T-helper 9 cell (primary cell): Measurements from ENCODE around the gene EFNA2.

Source experiments
- DNase-seq: peaks from one replicate; pipeline ENCODE4 v3.0.0-alpha.2; 2020

EFNA2 gene

DNA sequence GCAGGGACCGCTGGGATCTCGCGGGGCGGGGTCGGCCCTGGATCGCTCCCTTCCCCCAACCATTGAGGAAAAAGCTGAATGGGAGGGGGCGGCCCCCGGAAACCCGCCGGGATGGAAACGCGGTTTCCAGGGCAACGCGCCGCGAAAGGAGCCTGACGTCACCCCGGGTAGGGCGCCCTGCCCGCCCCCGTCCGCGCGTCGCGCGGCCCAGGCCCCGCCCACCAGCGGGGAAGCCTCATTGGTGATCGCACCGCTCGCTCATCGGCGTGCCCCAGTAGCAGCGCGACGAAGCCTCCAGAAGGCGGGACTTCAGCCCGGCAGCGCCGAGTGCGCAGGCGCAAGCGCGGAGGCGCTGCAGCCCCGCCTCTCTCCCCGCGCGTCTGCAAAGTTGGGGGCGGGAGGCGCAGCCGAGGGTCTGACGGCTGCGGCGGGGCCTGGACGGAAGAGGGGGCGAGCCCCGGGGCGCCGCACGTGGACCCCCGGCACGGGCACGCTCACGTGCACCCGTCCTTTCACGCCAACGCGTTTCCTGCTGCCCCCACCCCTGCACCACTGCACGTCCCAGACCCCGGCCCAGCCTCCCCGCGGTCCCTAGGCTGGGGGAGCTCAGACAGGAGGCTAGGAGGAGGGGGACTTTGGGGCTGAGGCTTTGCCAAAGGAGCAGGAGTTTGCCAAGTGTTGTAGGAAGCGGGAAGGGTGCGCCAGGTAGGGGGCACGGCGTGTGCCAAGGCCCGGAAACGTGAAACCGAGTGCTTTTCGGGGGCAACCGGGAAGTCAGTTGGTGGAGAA is 24.7 kb upstream of the EFNA2 start:
- DNase-seq = peak; percentile 94

DNA sequence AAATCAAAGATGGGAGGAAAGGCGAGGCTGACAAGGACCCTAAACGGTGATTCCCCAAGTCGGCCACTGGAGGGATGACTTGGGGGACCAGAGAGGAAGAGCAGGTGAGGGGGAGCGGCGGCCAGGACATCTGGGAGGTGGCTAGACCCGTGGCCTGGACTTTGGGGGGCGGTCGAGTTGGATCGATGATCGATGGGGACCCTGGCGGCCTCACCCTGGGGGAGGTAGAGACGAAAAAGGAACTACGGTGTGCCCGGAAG is 24.2 kb upstream of the EFNA2 start:
- no peak for DNase-seq

DNA sequence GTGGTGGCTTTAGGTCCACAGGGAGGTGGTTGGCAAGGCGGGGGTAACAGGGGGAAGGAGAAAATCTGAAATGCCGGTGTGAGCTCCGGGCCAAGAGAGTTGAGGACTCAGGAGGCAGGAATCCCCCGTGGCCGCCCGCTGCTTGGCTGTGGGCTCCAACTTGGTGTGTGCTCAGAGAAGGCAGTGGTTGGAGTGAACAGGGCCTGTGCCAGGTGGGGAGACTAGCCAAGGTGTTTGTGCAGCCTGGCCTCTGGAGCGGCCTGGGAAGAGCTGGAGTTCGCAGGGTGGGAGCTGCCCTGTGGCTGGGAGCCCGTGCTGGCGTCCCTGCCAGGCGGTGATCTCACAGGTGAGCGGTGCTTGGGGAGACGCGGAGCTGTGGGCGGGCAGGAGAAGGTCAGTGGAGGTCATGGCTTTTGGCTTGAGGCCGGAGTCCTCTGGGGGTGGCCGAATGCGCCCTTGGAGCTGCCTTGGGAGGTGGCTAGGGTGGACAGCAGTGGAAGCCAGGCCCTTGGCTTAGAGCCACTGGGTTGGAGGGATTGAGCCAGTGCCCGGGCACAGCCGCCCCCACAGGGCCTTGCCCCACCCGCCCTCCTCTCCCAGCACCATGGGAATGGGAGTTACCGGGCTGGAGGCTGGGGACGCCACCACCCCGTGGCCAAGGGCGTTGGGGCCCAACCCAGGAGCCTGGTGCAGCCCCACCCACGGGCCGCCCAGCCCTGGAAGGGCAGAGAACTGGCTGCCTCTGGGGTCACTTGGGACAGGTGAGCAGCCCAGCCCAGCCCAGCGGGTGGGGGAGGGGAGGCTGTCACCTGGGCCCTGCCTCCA is 23.7 kb upstream of the EFNA2 start:
- peak; percentile 52 for DNase-seq

DNA sequence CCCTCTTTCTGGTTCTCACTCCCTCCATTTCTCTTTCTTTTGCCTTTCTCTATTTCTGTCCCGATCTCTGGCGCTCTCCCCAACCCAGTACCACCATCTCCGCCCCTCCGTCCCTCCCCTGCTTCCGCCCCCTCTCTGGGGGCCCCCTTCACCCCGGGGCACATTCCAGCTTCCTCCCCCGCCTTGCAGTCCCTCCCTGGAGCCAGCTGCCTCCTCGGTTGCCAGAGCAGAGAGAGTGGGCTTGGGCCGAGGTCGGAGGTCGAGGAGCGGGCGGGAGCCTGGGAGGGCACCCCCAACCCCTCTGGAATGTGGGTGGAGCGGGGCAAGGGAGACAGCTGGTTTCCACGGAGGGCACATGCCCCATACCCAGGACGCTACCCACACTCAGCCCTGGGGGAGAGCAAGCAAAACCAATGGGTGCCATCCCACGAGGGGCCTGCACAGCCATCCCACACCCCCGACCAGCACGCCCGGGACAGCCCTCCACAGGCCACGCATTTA is 23.0 kb upstream of the EFNA2 start:
- no peak for DNase-seq

DNA sequence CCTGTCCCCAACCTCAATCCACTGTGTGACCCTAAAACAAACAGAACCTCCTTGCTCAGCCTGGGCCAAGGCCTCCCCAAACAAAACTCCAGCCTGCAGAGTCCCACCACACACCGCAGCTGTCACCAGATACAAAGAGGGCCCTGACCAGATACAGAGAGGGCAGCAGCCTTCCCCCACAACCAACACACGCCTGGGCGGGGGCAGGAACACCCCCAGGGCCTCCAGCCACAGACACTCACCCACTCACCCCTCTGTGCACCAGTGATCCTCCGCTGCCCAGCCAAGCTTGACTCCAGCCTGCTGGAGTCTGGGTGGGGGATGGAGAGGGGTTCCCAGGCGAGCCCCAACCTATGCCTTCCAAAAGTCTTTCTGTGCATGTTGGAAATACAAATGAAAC is 22.5 kb upstream of the EFNA2 start:
- no peak for DNase-seq

DNA sequence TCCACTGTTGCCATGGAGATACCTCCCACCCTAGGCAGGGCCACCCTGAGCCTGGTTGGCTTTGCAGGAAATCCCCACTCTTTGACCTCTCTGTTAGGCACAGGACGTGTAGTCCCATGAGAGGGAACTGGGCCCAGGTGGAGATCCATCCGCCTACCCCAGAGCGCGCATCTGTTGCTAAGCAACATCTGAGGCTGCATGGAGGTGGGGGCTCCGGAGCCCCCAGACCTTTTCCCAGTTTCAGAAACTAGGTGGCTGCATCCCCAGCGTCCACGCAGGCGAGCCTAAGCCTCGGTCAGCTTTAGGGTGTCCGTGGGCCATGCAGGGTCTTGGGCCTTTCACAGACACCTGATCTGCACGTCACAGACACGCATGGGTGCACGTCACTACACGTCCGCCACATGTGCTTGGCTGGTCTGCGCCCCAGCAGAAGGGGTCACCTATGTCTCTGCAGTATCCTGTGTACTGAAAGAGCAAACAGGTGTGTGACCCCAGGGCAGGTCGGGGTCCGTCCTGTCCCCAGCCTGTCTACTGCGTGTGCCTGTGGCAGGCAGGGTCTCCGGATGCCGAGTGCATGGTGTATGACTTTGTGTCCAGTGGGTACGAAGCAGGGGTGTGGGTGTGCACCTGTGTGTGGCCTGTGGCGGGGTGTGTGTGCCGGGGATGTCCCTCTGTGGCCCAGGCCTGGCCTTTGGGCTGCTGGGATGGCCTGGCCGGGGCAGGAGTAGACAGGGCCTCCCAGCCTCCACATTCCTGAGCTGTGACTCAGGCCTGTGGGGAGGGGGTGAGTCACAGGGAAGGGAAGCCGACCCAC is 20.7 kb upstream of the EFNA2 start:
- no peak for DNase-seq

DNA sequence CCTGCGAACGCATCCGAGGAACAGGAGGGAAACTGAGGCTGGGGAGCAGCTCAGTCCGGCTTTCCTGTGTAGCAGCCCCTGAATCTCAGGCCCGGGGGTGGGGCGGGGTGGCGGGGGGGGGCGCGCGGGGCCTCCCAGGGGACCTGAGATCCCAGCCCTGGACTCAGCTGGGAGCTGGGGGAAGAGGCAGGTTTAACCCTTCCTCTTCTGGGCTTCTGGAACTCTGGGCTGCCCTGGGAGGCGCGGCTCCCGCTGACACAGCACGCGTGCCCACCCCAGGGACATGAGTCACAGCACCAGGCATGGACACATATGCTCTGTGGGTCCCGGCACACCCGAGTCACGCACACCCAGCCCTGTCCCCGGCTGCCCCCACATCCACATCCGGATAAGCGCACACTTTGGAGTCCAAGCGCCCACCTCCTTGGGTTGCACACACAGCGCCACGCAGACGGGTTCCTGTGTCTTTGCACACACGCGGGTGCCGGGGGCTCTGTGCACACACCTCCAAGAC is 20.0 kb upstream of the EFNA2 start:
- DNase-seq = no peak

DNA sequence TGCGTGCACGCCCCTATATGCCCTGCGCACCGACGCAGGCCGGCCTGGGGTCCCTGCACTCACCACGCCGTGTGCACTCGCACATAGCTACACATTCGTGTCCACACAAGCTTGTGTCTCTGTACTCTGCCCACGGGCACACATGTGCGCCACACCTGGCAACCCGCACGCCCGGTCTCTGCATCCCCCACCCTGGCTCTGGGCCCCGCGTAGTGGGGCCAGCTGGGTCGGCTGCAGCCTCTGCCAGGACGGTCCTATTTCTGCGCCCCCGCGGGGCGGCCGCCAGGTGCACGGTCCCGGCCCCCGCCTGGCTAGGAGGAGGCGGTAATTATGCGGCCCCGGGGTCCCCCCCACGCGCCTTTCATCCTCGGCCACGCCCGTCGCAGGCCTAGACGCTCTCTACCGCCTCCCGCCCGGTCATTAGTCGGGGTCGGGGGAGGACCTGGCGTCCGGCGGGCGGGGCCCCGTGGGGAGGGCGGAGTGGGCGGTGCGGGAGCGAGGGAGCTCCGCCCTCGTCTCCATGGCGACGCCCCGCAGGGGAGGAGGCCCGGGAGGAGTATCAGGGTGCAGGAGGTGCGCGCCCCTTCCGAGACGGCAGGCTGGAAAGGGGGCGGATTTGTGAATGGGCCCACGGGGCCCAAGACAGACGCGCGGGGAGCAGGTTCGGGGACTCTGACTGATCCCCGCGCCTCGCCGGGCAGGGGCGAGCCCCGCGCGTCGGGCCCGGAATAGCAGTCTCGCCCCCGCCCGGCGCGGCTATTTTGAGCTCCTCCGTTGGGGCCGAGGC is 19.4 kb upstream of the EFNA2 start:
- peak; percentile 79 for DNase-seq

DNA sequence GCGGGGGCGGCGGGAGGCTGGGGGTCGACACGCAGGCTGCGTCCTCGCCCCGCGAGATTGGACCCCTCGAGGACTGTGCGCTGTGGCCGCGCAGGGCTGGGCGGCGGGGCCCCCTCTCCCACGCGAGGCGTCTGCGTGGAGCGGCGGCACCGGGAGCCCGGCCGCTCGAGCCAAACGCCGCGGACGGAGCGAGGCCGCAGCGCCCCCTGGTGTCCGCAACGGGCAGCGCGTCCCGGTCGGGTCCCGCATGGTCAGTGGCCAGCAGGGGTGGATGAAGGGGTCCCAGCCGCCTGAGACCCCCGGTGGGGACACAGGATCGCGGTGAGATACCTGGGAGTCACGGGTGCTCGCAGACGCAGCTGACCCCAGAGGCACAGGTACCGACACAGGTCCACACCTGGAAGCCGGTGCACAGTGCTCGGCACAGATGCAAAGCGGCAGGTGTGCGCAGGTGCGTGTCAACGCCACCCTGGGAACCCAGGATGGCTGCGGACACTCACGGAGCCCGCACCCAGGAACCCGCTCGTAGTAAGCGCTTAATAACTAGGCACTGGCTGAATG is 18.7 kb upstream of the EFNA2 start:
- DNase-seq = peak; percentile 72

DNA sequence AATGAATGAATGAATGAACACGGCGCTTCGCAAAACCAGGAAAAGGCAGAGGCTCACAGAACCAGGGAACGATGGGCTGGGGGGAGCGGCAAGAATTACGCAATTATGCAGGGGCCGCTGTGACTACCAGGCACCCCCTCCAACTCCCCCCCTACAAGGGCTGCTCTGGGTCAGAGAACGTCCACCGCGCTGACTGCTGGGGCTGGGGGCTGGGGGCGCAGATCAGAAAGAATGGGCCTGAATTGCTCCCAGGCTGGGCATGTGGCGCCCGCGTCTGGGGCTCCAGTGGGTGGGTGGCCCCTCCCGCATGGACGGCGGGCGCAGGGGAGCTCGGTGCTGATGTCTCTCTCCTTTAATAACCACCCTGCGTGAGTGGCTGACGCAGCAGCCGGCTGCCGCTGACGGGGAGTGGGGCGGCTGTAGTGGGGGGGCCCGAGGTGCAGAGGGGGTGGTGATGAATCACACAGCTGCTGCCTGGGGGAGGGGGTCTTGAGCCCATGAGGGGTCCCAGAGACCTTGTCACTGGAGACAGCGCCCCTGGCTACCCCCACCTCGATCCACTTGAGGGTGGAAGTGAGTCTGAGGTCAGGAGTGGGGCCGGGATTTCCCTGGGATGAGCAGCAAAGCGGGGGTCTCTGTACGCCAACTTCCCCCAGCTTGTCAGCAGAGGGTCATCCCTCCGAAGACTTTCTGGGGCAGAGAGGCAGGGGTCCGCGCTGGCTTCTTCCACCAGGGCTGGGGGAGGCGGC is 18.0 kb upstream of the EFNA2 start:
- DNase-seq = no peak

DNA sequence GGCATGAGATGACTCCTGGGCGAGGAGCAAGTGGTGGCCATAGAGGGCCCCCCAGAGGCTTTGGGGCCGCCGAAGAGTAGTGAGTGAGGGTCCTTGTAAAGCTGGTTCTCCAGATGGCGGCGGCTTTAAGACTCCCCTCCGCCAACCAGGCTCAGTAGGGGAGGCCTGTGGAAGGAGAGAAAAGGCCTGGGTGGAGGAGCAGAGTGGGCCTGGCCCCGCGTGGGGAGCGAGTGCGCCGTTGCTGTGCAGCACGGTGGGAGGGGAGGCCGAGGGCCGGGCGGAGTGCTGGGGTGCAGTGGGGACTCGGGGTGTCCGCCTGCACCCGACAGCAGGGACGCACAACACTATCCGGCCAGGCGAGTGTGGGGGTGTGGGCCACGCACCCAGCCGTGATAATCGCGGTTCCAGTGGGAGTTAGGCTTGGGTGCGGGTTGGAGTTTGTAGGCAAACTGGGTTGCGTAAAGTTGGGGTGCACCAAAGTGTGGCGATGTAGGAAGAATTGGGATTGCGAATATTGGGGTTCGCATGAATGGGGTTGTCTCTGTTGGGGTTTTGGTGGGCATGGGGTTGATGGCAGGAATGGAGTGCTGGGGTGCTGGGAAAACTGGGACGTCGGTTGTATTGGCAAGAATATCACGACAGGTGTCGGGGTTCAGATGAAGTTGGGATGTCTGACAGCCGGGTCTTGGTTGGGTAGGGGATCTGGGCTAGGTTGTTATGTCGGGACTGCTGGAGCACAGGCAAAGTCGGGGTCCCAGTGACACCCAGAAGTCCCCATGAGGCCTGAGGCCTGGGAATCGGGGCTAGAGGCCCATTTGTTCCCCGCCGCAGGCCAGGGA is 17.2 kb upstream of the EFNA2 start:
- DNase-seq = no peak

DNA sequence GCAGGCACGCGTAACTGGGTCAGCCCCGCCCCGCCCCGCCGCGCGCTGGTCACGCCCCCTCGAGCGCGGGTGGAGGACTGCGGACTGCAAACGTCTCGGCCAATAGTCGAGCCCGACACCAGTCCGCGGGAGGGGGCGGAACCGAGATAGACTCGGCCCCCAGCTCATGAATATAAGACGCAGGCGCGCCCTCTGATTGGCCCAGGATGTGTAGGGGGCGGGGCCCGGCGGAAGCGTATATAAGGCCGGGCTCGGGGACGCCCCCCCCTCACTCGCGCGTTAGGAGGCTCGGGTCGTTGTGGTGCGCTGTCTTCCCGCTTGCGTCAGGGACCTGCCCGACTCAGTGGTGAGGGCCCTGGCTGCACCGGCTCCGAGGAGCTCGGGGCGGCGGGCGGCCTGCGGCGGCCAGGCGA is 16.6 kb upstream of the EFNA2 start, which contains the start of gene CIRBP:
CIRBP (plus strand) TSS at position 268 of the 413 bp plus-strand sequence. CDS start 1,602 bp downstream, outside the sequence.
- DNase-seq = peak; percentile 99

DNA sequence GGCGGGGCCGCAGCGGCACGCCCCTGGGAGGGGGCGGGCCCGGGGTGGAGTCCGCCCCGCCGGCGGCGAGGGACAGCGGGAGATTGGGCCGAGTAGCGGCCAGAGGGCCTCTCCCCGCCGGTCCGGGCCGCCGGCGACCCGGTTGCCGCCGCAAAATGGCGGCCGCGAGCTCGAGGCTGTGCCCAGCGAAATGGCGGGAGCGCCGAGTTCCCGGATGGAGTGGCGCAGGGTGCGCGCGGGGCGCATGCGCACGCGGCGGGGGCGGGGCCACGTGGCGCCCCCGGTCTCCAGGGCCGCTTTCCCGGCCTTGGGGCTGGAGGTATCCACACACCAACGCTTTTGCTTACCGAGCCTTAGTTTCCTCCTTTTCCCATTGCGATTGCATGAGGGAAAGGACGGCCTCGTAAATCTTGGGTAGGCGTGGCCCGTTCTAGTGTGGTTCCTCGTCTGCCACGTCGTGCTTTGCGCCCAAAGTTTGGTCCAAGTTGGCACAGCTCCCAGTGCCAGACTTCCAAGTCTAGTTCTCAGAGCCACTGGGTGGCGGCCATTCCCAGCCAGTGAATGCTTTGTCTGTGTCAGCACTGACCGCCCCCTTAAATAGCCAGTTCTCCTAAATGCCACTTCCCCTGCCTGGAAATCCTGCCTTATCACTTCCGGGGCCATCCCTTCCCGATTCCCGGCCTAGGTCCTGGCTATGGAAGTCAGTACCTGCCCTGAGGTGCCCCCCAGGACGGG is 16.0 kb upstream of the EFNA2 start:
- DNase-seq = peak; percentile 84

DNA sequence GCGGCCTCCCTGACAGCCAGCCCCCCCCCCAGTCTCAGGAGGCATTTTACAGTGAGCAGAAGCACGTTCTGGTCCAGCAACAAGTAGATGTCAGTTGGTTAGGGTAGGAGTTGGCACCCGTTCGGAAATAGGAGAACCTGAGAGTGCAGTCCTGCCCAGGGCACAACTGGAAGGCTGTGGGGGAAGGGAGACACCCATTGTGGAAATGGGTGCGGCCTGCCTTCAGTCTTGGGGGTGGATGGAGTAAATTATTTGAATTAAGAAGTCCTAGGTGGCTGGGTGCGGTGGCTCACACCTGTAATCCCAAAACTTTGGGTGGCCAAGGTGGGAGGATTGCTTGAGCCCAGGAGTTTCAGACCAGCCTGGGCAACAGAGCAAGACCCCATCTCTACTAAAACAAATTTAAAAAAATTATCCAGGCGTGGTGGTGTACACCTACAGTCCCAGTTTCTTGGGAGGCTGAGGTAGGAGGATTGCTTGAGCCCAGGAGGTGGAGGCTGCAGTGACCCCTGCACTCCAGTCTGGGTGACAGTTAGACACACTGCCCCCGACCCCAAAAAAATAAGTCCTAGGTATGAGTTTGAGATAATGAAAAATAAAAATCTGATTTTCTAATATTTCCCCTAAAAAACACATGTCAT is 15.3 kb upstream of the EFNA2 start:
- no peak for DNase-seq

DNA sequence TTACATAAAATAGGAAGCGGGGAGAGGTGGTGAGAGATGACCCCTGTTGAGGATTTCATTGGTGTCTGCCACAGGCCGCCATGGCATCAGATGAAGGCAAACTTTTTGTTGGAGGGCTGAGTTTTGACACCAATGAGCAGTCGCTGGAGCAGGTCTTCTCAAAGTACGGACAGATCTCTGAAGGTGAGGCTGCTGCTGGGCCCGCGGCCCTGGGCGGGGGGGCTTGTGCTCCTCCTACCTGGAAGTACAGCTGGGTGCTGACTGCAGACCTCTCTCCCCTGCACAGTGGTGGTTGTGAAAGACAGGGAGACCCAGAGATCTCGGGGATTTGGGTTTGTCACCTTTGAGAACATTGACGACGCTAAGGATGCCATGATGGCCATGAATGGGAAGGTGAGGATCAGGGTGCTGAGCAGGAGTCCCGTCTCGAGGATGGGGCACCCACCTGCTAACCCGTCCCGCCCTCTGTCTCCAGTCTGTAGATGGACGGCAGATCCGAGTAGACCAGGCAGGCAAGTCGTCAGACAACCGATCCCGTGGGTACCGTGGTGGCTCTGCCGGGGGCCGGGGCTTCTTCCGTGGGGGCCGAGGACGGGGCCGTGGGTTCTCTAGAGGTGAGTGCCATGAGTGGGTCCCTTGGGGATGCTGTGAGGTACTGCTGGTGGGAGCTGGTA is 14.7 kb upstream of the EFNA2 start:
- DNase-seq = no peak

DNA sequence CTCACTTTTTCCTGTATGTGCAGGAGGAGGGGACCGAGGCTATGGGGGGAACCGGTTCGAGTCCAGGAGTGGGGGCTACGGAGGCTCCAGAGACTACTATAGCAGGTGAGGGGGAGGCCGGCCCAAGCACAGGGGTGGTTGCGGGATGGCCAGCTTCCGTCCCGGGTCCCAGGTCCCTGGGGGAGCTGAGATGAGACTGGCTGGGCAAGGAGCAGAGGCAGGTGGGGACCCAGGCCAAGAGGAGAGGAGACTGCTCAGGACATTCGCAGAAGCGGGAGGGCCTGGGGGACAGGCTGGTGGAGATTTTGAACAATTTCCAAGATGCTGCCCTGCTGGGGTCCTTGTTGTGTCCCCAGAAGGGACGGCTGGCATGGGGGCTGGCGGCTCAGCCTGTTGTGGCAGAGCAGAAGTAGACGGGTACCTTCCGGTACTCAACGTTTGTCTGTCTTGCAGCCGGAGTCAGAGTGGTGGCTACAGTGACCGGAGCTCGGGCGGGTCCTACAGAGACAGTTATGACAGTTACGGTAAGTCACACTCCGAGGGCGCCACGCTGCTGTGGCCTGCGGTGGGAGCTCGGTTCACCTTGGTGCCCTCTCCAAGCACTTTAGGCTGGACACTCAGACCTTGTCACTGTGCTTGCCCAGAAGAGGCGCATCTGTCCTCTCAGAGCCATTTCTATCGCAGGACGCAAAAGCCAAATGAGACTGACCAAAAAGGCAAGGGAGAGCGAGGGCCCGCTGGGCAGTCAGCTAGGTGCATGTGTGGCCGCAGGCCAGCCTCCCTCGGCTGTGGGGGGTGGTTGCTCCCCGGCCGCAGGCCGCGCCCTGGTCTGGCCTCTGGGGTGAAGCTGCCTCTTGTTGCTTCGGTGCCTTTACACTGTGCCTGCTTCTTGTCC is 13.9 kb upstream of the EFNA2 start:
- DNase-seq = no peak
